Subcutaneous abdominal adipose tissue (tissue), 5 donors: ENCODE measurements around the gene OLFML2A.
"Not testable (repeated sequence)": the region's sequence is repeated elsewhere in the genome, so short reads cannot be mapped to it uniquely, and the experiment has no call there.

Experiments
- H3K27ac ChIP-seq: one replicate; pipeline ENCODE4 v1.7.0; 2013; ENCODE audit warnings: low read depth, mild to moderate bottlenecking, inconsistent platforms, low read length, moderate library complexity
- H3K27me3 ChIP-seq, 5 donors: one replicate each; pipeline ENCODE4 v1.7.0; 2013; ENCODE audit warnings: low read length in 5 of 5, inconsistent platforms in 1 of 5; ENCODE audit not compliant: control insufficient read depth in 5 of 5, insufficient read depth in 4 of 5
- H3K36me3 ChIP-seq, 5 donors: one replicate each; pipeline ENCODE4 v1.7.0; 2013; ENCODE audit warnings: low read length in 5 of 5; ENCODE audit not compliant: control insufficient read depth in 5 of 5, insufficient read depth in 5 of 5
- H3K4me1 ChIP-seq, 5 donors: one replicate each; pipeline ENCODE4 v1.7.0; 2013; ENCODE audit warnings: low read length in 5 of 5, mild to moderate bottlenecking in 3 of 5, moderate library complexity in 1 of 5; ENCODE audit not compliant: control insufficient read depth in 5 of 5, insufficient read depth in 5 of 5
- H3K4me3 ChIP-seq, 5 donors: one replicate each; pipeline ENCODE4 v1.7.0; 2013; ENCODE audit warnings: low read length in 5 of 5, low read depth in 1 of 5
- H3K9ac ChIP-seq, 5 donors: one replicate each; pipeline ENCODE4 v1.7.0; 2013; ENCODE audit warnings: low read length in 5 of 5, mild to moderate bottlenecking in 4 of 5, moderate library complexity in 3 of 5
- H3K9me3 ChIP-seq, 5 donors: one replicate each; pipeline ENCODE4 v1.7.0; 2013; ENCODE audit warnings: low read length in 5 of 5; ENCODE audit not compliant: control insufficient read depth in 5 of 5
- donor health status: healthy.
- donor health status: healthy.
- donor health status: healthy.
- donor health status: healthy.
- donor health status: healthy.

Gene OLFML2A

DNA sequence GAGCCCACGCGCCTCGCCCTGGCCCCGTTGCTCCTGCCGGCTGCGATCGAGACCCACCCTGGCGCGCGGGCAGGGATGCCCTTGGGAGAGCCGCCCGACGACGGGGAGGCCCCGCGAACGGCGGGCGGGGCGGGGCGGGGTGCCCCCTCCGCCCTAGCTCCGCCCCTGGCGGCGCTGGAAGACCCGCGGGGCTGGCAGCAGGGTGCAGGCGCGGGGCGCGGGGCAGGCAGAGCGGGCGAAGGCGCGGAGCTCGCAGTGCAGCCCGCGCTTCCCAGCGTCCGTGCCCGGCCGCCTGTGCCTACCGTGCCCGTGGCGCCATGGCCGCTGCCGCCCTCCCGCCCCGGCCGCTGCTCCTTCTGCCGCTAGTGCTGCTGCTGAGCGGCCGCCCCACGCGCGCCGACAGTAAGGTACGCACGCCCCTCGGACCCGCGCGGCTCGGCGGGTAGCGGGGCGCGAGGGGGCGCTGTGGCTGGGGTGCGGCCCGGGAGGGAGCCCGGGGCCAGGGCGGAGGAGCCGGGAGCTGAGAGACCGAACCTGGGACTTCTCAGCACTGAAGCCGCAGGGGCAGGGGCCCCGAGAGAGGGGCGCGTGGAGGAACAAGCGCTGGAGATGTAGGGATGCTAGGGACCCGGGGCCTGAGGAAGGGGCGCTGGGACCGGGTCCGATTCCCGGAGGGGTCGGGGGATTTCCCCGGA, at the start of gene OLFML2A:
Gene OLFML2A, plus strand, starts transcription at position 180 of the 695 bp plus-strand sequence. Its CDS starts 138 bp downstream, at position 318.
- Histone ChIP-seq H3K4me3 (peak within 1 kb of the TSS; percentile 54 to 73 (median 65)), H3K27me3 (peaks cover 0 to 10% (median 8%) of the 10 kb centered on the region in 5 donors), H3K4me1 (peaks cover 2 to 56% (median 32%) of the 10 kb centered on the region in 5 donors), H3K9me3 (no peaks in the 10 kb centered on the region), H3K36me3 (no peaks in the 10 kb centered on the region), H3K9ac (peak within 1 kb of the TSS in 2 of 5 donors; percentile 66 to 73), H3K27ac (no peak within 1 kb of the TSS)

DNA sequence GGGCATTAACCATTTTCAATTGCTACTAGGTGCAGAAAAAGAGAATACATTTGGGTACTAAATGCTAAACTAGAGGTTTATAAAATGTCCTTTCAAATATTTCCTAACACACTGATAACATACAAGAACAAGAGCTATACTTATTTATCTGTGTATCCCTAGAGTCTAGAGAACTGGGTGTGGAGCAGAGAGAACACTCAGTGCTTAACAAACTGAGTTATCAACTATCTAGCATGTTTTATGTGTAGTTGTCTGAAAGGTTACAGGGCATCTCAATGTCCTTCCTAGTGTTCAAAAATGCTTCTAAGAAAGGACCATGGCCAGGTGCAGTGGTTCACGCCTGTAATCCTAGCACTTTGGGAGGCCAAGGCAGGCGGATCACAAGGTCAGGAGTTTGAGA, 46.2 kb upstream of the OLFML2A start:
- Histone ChIP-seq H3K27ac (no peak overlapping the region), H3K4me3 (no peak overlapping the region), H3K9me3 (no peaks in the 10 kb centered on the region), H3K36me3 (no peaks in the 10 kb centered on the region), H3K4me1 (no peaks in the 10 kb centered on the region), H3K9ac (no peak overlapping the region), H3K27me3 (no peaks in the 10 kb centered on the region)

DNA sequence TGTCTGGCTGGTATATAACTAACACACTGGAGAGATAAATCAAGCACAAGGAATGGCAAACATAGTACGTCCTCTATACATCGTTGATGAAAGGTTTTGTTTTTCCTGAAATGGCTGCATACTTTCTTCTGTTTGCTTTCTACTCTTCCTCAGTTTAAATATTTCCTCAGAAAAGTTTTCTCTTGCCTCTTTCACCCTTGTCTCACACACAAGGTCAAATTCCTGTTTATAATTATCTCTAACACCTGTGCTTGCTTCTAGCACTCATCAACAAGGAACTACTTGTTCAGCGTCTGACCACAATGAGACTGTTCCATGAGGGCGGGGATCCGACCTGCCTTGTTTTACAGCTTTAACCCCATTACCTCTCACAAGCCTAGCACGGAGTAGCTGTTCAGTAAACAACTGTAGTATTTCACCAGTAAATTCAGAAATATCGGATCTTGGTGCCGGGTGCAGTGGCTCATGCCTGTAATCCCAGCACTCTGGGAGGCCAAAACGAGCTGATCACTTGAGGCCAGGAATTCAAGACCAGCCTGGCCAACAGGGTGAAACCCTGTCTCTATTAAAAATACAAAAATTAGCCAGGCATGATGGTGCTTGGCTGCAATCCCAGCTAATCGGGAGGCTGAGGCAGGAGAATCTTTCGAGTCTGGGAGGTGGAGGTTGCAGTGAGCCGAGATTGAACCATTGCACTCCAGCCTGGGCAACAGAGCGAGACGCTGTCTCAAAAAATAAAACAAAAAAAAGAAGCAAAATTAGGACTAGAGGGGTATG, 42.8 kb upstream of the OLFML2A start:
- H3K9me3 ChIP-seq: no peaks in the 10 kb centered on the region
- H3K36me3 ChIP-seq: no peaks in the 10 kb centered on the region
- no peaks in the 10 kb centered on the region for H3K27me3 ChIP-seq
- no peak overlapping the region for H3K4me3 ChIP-seq
- no peak overlapping the region for H3K9ac ChIP-seq
- H3K4me1 ChIP-seq: no peaks in the 10 kb centered on the region
- no peak overlapping the region for H3K27ac ChIP-seq

DNA sequence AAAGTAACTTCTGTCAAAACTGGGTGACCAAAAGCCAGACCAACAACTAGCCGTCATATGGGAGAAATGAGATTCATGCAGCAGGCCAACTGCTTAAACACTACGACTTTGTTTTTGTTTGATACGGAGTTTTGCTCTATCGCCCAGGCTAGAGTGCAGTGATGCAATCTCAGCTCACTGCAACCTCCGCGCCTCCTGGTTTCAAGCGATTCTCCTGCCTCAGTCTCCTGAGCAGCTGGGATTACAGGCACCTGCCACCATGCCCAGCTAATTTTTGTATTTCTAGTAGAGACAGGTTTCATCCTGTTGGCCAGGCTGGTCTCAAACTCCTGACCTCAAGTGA, 42.2 kb upstream of the OLFML2A start:
- not testable (repeated sequence) for H3K27me3 ChIP-seq, H3K4me3 ChIP-seq, H3K9me3 ChIP-seq, H3K9ac ChIP-seq, H3K36me3 ChIP-seq, H3K4me1 ChIP-seq, H3K27ac ChIP-seq

DNA sequence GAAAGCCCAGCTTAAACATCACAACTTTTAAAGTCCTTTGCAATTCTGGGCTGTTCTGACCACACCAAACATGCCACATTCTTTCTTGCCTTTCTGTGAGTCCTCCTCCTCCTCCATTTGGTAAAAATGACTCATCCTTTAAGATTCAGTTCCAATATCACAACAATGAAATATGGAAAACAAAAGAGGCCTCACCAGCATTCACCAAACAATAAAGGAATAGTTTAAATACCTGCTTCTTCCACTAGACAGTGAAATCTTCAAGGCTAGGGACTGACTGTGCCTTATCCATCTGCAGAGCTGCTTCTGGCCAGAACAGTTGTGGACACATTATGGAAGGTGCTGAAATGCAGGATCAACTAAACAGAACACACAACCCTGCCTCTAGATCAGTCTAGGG, 41.8 kb upstream of the OLFML2A start:
- Histone ChIP-seq H3K27me3 (no peaks in the 10 kb centered on the region), H3K4me3 (no peak overlapping the region), H3K27ac (no peak overlapping the region), H3K36me3 (no peaks in the 10 kb centered on the region), H3K9ac (no peak overlapping the region), H3K4me1 (no peaks in the 10 kb centered on the region), H3K9me3 (no peaks in the 10 kb centered on the region)

DNA sequence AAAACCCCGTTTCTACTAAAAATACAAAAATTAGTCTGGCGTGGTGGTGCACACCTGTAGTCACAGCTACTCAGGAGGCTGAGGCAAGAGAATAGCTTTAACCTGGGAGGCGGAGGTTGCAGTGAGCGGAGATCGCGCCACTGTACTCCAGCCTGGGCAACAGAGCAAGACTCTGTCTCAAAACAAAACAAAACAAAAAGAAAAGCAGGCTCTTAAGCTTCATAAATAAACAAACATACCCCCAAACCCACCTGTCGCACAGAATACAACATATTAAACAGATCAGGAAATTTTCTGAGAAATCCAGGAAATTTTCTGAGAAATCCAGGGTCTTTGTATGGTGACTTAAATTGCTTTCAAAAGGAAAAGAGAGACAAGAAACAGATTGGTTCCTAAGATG, 38.9 kb upstream of the OLFML2A start:
- H3K36me3 ChIP-seq, H3K4me1 ChIP-seq, H3K27ac ChIP-seq, H3K27me3 ChIP-seq, H3K9ac ChIP-seq, H3K9me3 ChIP-seq, H3K4me3 ChIP-seq: not testable (repeated sequence)

DNA sequence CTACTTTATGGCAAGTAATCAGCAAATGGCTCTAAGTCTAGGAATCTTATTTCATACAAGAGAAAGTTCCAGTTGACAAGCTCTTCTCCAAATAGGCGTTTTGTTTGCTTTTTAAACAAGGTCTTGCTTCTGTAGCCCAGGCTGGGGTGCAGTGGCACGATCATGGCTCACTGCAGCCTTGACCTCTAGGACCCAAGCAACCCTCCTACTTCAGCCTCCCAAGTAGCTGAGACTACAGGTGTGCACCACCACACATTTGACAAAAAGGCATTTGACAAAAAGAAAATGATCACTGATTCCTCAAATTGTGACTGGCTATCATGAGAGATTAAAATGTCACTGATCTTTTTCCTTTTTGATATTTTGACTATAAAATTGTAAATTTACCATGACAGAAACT, 37.6 kb upstream of the OLFML2A start:
- Histone ChIP-seq H3K27me3 (no peaks in the 10 kb centered on the region), H3K4me1 (no peaks in the 10 kb centered on the region), H3K9me3 (no peaks in the 10 kb centered on the region), H3K9ac (no peak overlapping the region), H3K4me3 (no peak overlapping the region), H3K27ac (no peak overlapping the region), H3K36me3 (no peaks in the 10 kb centered on the region)

DNA sequence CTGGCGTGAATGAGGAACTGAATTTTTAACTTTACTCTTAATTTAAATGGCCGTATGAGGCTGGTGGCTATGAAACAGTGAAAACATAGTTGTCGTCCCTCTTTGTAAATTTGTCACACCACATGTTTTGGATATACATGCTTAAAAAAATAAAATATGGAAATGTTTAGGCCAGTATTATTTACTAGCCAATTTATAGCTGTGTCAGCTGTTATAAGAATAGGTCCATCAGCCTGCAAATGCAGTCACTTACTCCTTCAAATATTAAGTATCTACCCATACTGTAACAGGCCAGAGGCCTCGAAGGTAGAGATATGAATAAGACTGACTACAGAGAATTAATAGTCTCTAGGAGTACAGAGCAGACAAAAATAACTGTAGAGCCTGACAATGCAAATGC, 35.8 kb upstream of the OLFML2A start:
- Histone ChIP-seq H3K27ac (no peak overlapping the region), H3K9ac (no peak overlapping the region), H3K36me3 (no peaks in the 10 kb centered on the region), H3K4me3 (no peak overlapping the region), H3K27me3 (no peaks in the 10 kb centered on the region), H3K9me3 (no peaks in the 10 kb centered on the region), H3K4me1 (no peaks in the 10 kb centered on the region)

DNA sequence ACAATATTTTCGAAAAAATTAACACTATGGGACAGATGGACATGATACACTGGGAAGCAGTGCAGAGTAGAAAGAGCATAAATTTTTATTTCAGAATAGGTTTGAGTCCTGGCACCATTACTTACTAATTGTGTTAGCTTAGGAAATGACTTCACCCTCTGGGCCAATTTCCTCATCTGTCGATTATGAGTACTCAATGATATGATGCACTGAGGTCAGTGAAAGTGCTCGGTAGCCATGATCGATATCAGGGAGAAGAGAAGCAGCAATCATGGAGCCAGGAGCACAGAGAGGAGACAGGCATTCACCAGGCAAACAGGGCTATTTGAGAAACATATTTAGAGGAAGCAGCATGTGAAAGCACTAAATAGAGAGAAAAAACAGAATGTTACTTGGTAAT, 35.3 kb upstream of the OLFML2A start:
- no peak overlapping the region for H3K9ac ChIP-seq
- no peaks in the 10 kb centered on the region for H3K36me3 ChIP-seq
- H3K27me3 ChIP-seq: no peaks in the 10 kb centered on the region
- no peaks in the 10 kb centered on the region for H3K9me3 ChIP-seq
- H3K4me1 ChIP-seq: no peaks in the 10 kb centered on the region
- H3K4me3 ChIP-seq: no peak overlapping the region
- no peak overlapping the region for H3K27ac ChIP-seq

DNA sequence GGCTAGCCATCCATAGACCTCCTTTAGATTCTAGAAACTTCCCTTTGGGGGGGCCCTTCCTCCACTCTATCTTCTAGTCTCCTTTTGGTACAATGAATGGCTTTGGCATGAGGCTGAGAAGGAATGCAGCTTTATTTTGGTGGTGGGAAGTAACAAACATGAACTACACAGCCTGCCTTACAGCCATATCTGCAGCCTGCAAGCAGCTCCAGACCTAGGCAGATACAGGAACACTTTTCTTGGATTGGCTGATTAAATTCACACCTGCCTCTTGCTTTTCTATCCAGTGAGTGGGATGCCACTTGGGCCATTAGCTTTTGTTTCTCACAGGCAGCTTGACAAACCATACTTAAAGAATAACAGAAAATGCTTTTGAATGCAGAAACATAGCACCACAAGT, 34.0 kb upstream of the OLFML2A start:
- Histone ChIP-seq H3K4me1 (no peaks in the 10 kb centered on the region), H3K9me3 (no peaks in the 10 kb centered on the region), H3K4me3 (no peak overlapping the region), H3K27ac (no peak overlapping the region), H3K36me3 (no peaks in the 10 kb centered on the region), H3K27me3 (no peaks in the 10 kb centered on the region), H3K9ac (no peak overlapping the region)
